Astrocyte (in vitro differentiated cells and primary cell): ENCODE results near the gene SERPINB6. TPM values are rescaled to one million over a fixed set of nuclear protein-coding genes. Genes with fewer than 3 reads are reported as not detected.

Source experiments
- DNase-seq: peaks from one replicate; pipeline ENCODE4 v3.0.0-alpha.2; 2010; ENCODE audit warnings: low read depth
- FAIRE-seq: peaks from 2 replicates; lab custom pipeline; 2011; peaks lifted over from hg19 to GRCh38; lab: Jason Lieb, UNC
- H2AFZ ChIP-seq: 2 replicates; pipeline ENCODE4 v1.6.0; 2012; ENCODE audit warnings: low read depth, low read length, inconsistent platforms
- H3K27ac ChIP-seq: 2 replicates; pipeline ENCODE4 v1.5.1; 2011; ENCODE audit warnings: low read depth, low read length, inconsistent platforms
- H3K27me3 ChIP-seq: 2 replicates; pipeline ENCODE4 v1.6.0; 2011; ENCODE audit warnings: low read length, inconsistent platforms; ENCODE audit not compliant: insufficient read depth
- H3K36me3 ChIP-seq: 2 replicates; pipeline ENCODE4 v1.5.1; 2011; ENCODE audit warnings: low read length, inconsistent platforms; ENCODE audit not compliant: insufficient read depth
- H3K4me1 ChIP-seq: 2 replicates; pipeline ENCODE4 v1.5.1; 2011; ENCODE audit warnings: low read length, inconsistent platforms; ENCODE audit not compliant: insufficient read depth
- H3K4me2 ChIP-seq: 2 replicates; pipeline ENCODE4 v1.6.0; 2012; ENCODE audit warnings: low read length, inconsistent platforms
- H3K4me3 ChIP-seq: 2 replicates; pipeline ENCODE4 v1.5.1; 2011; ENCODE audit warnings: low read depth, mild to moderate bottlenecking, low read length, inconsistent platforms; ENCODE audit not compliant: insufficient read depth
- H3K79me2 ChIP-seq: 2 replicates; pipeline ENCODE4 v1.6.0; 2012; ENCODE audit warnings: mild to moderate bottlenecking, low read length, inconsistent platforms; ENCODE audit not compliant: insufficient read depth
- H3K9ac ChIP-seq: 2 replicates; pipeline ENCODE4 v1.6.0; 2012; ENCODE audit warnings: mild to moderate bottlenecking, low read length, inconsistent platforms
- H3K9me3 ChIP-seq: 2 replicates; pipeline ENCODE4 v1.5.1; 2012; ENCODE audit warnings: low read depth, mild to moderate bottlenecking, low read length, inconsistent platforms; ENCODE audit not compliant: insufficient read depth
- H4K20me1 ChIP-seq: 2 replicates; pipeline ENCODE4 v1.6.0; 2012; ENCODE audit warnings: low read length, inconsistent platforms; ENCODE audit not compliant: insufficient read depth
- H3K27ac Mint-ChIP-seq: one replicate; pipeline ENCODE4 v1.8.0; 2021; ENCODE audit warnings: mild to moderate bottlenecking, mixed read lengths; ENCODE audit not compliant: unreplicated experiment
- H3K27me3 Mint-ChIP-seq: one replicate; pipeline ENCODE4 v1.8.0; 2021; ENCODE audit warnings: low read depth, mixed read lengths; ENCODE audit not compliant: unreplicated experiment
- H3K36me3 Mint-ChIP-seq: one replicate; pipeline ENCODE4 v1.8.0; 2021; ENCODE audit warnings: low read depth, mixed read lengths; ENCODE audit not compliant: unreplicated experiment
- H3K4me1 Mint-ChIP-seq: one replicate; pipeline ENCODE4 v1.8.0; 2021; ENCODE audit warnings: low read depth, mixed read lengths; ENCODE audit not compliant: unreplicated experiment
- H3K4me3 Mint-ChIP-seq: one replicate; pipeline ENCODE4 v1.8.0; 2021; ENCODE audit warnings: mild to moderate bottlenecking, moderate library complexity, mixed read lengths; ENCODE audit not compliant: unreplicated experiment
- H3K9me3 Mint-ChIP-seq: one replicate; pipeline ENCODE4 v1.8.0; 2021; ENCODE audit warnings: mild to moderate bottlenecking, mixed read lengths; ENCODE audit not compliant: unreplicated experiment
- EZH2 ChIP-seq: IDR thresholded peaks from 2 replicates; pipeline ENCODE4 v1.6.1; 2012; ENCODE audit warnings: mild to moderate bottlenecking, low read length, inconsistent platforms; ENCODE audit not compliant: insufficient read depth
- total RNA-seq: library from RNA; stranded (reverse); gene quantifications from 2 replicates; pipeline ENCODE4 v1.2.1, GENCODE V29; 2021
- TF ChIP-seq, protein P1 (sequence below): IDR thresholded peaks from 2 replicates; pipeline ENCODE4 v1.5.1; 2011; ENCODE audit warnings: low read depth, mild to moderate bottlenecking, inconsistent platforms, low read length, moderate library complexity; ENCODE audit not compliant: insufficient read depth

The SERPINB6 gene
- total RNA-seq, 1 donor from 2014 or later, result 68.4 TPM

- Histone ChIP-seq H3K4me1 (no peaks in the 10 kb centered on the region), H3K27ac (no peak overlapping the region), H3K79me2 (no peaks in the 10 kb centered on the region), H2AFZ (no peak overlapping the region), H3K9ac (no peak overlapping the region), H3K4me2 (no peak overlapping the region), H3K9me3 (no peaks in the 10 kb centered on the region), H4K20me1 (no peaks in the 10 kb centered on the region), H3K36me3 (no peaks in the 10 kb centered on the region), H3K27me3 (no peaks in the 10 kb centered on the region), H3K4me3 (no peak overlapping the region)
- no peak for FAIRE-seq
- H3K27me3 Mint-ChIP-seq, result peaks cover 7% of the 10 kb centered on the region
- H3K4me3 Mint-ChIP-seq, result no peak overlapping the region
- H3K36me3 Mint-ChIP-seq, result no peaks in the 10 kb centered on the region
- no peak for DNase-seq
- H3K9me3 Mint-ChIP-seq, result no peaks in the 10 kb centered on the region
- H3K4me1 Mint-ChIP-seq, result peaks cover 11% of the 10 kb centered on the region
- no peak overlapping the region for H3K27ac Mint-ChIP-seq
- no peak for TF ChIP-seq EZH2
- TF ChIP-seq, protein P1, sequence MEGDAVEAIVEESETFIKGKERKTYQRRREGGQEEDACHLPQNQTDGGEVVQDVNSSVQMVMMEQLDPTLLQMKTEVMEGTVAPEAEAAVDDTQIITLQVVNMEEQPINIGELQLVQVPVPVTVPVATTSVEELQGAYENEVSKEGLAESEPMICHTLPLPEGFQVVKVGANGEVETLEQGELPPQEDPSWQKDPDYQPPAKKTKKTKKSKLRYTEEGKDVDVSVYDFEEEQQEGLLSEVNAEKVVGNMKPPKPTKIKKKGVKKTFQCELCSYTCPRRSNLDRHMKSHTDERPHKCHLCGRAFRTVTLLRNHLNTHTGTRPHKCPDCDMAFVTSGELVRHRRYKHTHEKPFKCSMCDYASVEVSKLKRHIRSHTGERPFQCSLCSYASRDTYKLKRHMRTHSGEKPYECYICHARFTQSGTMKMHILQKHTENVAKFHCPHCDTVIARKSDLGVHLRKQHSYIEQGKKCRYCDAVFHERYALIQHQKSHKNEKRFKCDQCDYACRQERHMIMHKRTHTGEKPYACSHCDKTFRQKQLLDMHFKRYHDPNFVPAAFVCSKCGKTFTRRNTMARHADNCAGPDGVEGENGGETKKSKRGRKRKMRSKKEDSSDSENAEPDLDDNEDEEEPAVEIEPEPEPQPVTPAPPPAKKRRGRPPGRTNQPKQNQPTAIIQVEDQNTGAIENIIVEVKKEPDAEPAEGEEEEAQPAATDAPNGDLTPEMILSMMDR, result no peak
These were observed 49.7 kb downstream of the SERPINB6 start for GRCh38 chr6:2921520-2922115.

- H4K20me1 ChIP-seq, result no peaks in the 10 kb centered on the region
- FAIRE-seq, result no peak
- H2AFZ ChIP-seq, result no peak overlapping the region
- H3K4me1 Mint-ChIP-seq, result peaks cover 5% of the 10 kb centered on the region
- TF ChIP-seq, protein P1, result no peak
- TF ChIP-seq EZH2, result no peak
- no peaks in the 10 kb centered on the region for H3K4me1 ChIP-seq
- H3K9me3 ChIP-seq, result no peaks in the 10 kb centered on the region
- H3K79me2 ChIP-seq, result no peaks in the 10 kb centered on the region
- no peaks in the 10 kb centered on the region for H3K36me3 ChIP-seq
- no peak overlapping the region for H3K4me3 Mint-ChIP-seq
- no peak overlapping the region for H3K9ac ChIP-seq
- H3K27ac ChIP-seq, result no peak overlapping the region
- H3K27me3 Mint-ChIP-seq, result peaks cover 7% of the 10 kb centered on the region
- no peak for DNase-seq
- no peaks in the 10 kb centered on the region for H3K27me3 ChIP-seq
- no peak overlapping the region for H3K4me2 ChIP-seq
- H3K36me3 Mint-ChIP-seq, result no peaks in the 10 kb centered on the region
- no peak overlapping the region for H3K27ac Mint-ChIP-seq
- no peaks in the 10 kb centered on the region for H3K9me3 Mint-ChIP-seq
- no peak overlapping the region for H3K4me3 ChIP-seq
These were observed 50.7 kb downstream of the SERPINB6 start for GRCh38 chr6:2920671-2921112.

GRCh38 chr6:2919886-2920285 lies 51.5 kb downstream of the SERPINB6 start:
- no peak for FAIRE-seq
- TF ChIP-seq, protein P1, result no peak
- TF ChIP-seq EZH2, result no peak
- H3K4me3 Mint-ChIP-seq, result no peak overlapping the region
- no peak overlapping the region for H2AFZ ChIP-seq
- peaks cover 7% of the 10 kb centered on the region for H3K27me3 Mint-ChIP-seq
- H3K36me3 ChIP-seq, result no peaks in the 10 kb centered on the region
- H3K27ac Mint-ChIP-seq, result no peak overlapping the region
- H3K9ac ChIP-seq, result no peak overlapping the region
- no peaks in the 10 kb centered on the region for H4K20me1 ChIP-seq
- H3K4me1 ChIP-seq, result no peaks in the 10 kb centered on the region
- H3K79me2 ChIP-seq, result no peaks in the 10 kb centered on the region
- no peak overlapping the region for H3K4me3 ChIP-seq
- H3K4me2 ChIP-seq, result no peak overlapping the region
- H3K9me3 Mint-ChIP-seq, result no peaks in the 10 kb centered on the region
- H3K9me3 ChIP-seq, result no peaks in the 10 kb centered on the region
- H3K27me3 ChIP-seq, result no peaks in the 10 kb centered on the region
- peaks cover 4% of the 10 kb centered on the region for H3K4me1 Mint-ChIP-seq
- H3K27ac ChIP-seq, result no peak overlapping the region
- H3K36me3 Mint-ChIP-seq, result no peaks in the 10 kb centered on the region
- no peak for DNase-seq
